Panc1 (cell line): ENCODE data around the gene CDIPT. TPM values are rescaled to one million over a fixed set of nuclear protein-coding genes. Genes with fewer than 3 reads are reported as not detected.
A peak's percentile ranks its signal among the peaks of the same experiment; 100 is the strongest.

ENCODE experiments used
- ATAC-seq: fragments of 200-7000 bp; cut with Tn5 transposase; 2 replicates; pipeline ENCODE4 v1.9.1; 2020; ENCODE audit warnings: mild to moderate bottlenecking, moderate library complexity
- BruUV-seq: library from RNA; stranded (reverse); fragments of 400-500 nt; replicated peaks from 2 replicates; lab custom pipeline; 2021; lab: Mats Ljungman, UMichigan
- CTCF ChIA-PET: fragments of 300-600 bp; sonication (Branson Sonifier 250); formaldehyde crosslinking; loops from one replicate; lab custom pipeline; 2022; ENCODE audit warnings: antibody characterized with exemption; lab: Charles Lee
- POLR2A ChIA-PET: fragments of 300-600 bp; sonication (Branson Sonifier 250); formaldehyde crosslinking; loops from one replicate; lab custom pipeline; 2022; ENCODE audit warnings: antibody characterized with exemption; lab: Charles Lee
- DNase-seq: peaks from one replicate; pipeline ENCODE4 v3.0.0-alpha.2; 2010; ENCODE audit warnings: low read depth, low spot score
- H3K27ac ChIP-seq: 2 replicates; pipeline ENCODE4 v1.5.1; 2011; ENCODE audit warnings: mild to moderate bottlenecking, low read length, inconsistent platforms
- H3K27me3 ChIP-seq: fragments of 200-500 bp; sonication (Bioruptor generic); 2 replicates; pipeline ENCODE4 v1.6.0; 2014; ENCODE audit warnings: low read length, inconsistent platforms; ENCODE audit not compliant: control insufficient read depth, insufficient read depth
- H3K36me3 ChIP-seq: fragments of 200-500 bp; sonication (Bioruptor generic); 2 replicates; pipeline ENCODE4 v1.5.1; 2014; ENCODE audit warnings: inconsistent platforms, mild to moderate bottlenecking, low read length, moderate library complexity; ENCODE audit not compliant: control insufficient read depth, insufficient read depth
- H3K4me1 ChIP-seq: 2 replicates; pipeline ENCODE4 v1.5.1; 2011; ENCODE audit warnings: inconsistent platforms, mild to moderate bottlenecking, low read length, moderate library complexity; ENCODE audit not compliant: control insufficient read depth, insufficient read depth
- H3K4me3 ChIP-seq, 2 experiments: 2 replicates each; pipeline ENCODE4 v1.5.1; 2011 to 2012; ENCODE audit warnings: low read depth in 2 of 2, low read length in 2 of 2, mild to moderate bottlenecking in 2 of 2, inconsistent platforms in 1 of 2, moderate library complexity in 1 of 2
- H3K9me3 ChIP-seq: fragments of 200-500 bp; sonication (Bioruptor generic); 2 replicates; pipeline ENCODE4 v1.5.1; 2014; ENCODE audit warnings: low read depth, mild to moderate bottlenecking, inconsistent platforms, low read length, moderate library complexity; ENCODE audit not compliant: control insufficient read depth, insufficient read depth
- POLR2AphosphoS5 ChIP-seq: IDR thresholded peaks from 2 replicates; pipeline ENCODE4 v1.6.1; 2012; ENCODE audit warnings: mild to moderate bottlenecking, low read depth, low read length, moderate library complexity
- SIN3A ChIP-seq: IDR thresholded peaks from 2 replicates; pipeline ENCODE4 v1.6.1; 2012; ENCODE audit warnings: low read depth, mild to moderate bottlenecking, low read length, moderate library complexity, borderline replicate concordance; ENCODE audit not compliant: insufficient read depth
- TCF7L2 ChIP-seq: IDR thresholded peaks from 2 replicates; pipeline ENCODE4 v1.6.1; 2011; ENCODE audit warnings: mild to moderate bottlenecking, low read depth, low read length, inconsistent platforms
- in situ Hi-C: cut with HindIII; loops from 2 replicates; pipeline ENCODE4 v1.10.0; 2016; ENCODE audit warnings: low sequenced_read_pairs, low pct_unique_long_range_greater_than_20kb
- intact Hi-C: fragments of 100-400 bp; cut with micrococcal nuclease; formaldehyde crosslinking; loops from one replicate; pipeline ENCODE4 v1.10.0; 2022; ENCODE audit not compliant: unreplicated experiment
- total RNA-seq: library from RNA; stranded (reverse); gene quantifications from one replicate; pipeline ENCODE4 v1.2.1, GENCODE V29; 2021; ENCODE audit not compliant: unreplicated experiment
- TF ChIP-seq, protein P1 (sequence below): fragments of 450-650 bp; IDR thresholded peaks from 2 replicates; pipeline ENCODE4 v1.5.1; 2017; ENCODE audit warnings: mild to moderate bottlenecking
- TF ChIP-seq, protein P2 (sequence below), 2 experiments: IDR thresholded peaks; 2 replicates each; pipeline ENCODE4 v1.6.1; 2011 to 2012; ENCODE audit warnings: low read depth in 2 of 2, control low read depth in 1 of 2, low read length in 1 of 2, mild to moderate bottlenecking in 1 of 2, moderate library complexity in 1 of 2; ENCODE audit not compliant: insufficient read depth in 1 of 2

CDIPT gene
- total RNA-seq, 1 experiment from 2014 or later: 71.6 TPM

DNA sequence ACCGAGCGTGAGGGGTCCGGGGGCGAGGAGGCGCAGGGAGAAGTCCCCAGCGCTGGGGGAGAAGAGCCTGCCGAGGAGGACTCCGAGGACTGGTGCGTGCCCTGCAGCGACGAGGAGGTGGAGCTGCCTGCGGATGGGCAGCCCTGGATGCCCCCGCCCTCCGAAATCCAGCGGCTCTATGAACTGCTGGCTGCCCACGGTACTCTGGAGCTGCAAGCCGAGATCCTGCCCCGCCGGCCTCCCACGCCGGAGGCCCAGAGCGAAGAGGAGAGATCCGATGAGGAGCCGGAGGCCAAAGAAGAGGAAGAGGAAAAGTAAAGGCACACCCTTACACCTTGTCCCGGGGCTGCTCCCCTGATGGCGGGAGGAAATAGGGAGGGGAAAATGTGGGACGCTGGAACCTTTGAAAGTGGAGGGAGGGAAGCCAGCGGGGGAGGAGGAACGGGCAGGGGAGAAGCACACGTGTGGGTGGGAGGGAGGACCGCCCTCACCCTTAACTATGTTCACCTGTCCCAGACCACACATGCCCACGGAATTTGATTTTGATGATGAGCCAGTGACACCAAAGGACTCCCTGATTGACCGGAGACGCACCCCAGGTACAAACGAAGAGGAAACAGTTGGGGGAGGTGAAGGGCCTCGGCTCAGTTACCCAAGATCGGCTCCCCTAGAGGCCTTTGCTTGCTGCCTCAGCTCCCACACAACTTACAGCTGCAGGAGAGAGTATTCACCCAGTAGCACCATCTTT, 46.2 kb downstream of the CDIPT start:
- no peaks in the 10 kb centered on the region for H3K27me3 ChIP-seq
- peaks cover 67% of the 10 kb centered on the region for H3K4me1 ChIP-seq
- peak overlapping the region; percentile 86 to 92 for H3K4me3 ChIP-seq
- intact Hi-C loops: loop anchor here (10.0 kb wide), 1 partner anchor 122 kb away; no protein-coding TSS in a partner anchor
- POLR2A ChIA-PET: interaction anchor here (0.7 kb wide), 1 partner anchor 72 kb away, joined by 20 read pairs; no protein-coding TSS in a partner anchor
- H3K27ac ChIP-seq: peak overlapping the region; percentile 97
- no TSS peak for BruUV-seq
- in situ Hi-C loops: no loop called here
- H3K9me3 ChIP-seq: no peaks in the 10 kb centered on the region
- TF ChIP-seq, protein P1, sequence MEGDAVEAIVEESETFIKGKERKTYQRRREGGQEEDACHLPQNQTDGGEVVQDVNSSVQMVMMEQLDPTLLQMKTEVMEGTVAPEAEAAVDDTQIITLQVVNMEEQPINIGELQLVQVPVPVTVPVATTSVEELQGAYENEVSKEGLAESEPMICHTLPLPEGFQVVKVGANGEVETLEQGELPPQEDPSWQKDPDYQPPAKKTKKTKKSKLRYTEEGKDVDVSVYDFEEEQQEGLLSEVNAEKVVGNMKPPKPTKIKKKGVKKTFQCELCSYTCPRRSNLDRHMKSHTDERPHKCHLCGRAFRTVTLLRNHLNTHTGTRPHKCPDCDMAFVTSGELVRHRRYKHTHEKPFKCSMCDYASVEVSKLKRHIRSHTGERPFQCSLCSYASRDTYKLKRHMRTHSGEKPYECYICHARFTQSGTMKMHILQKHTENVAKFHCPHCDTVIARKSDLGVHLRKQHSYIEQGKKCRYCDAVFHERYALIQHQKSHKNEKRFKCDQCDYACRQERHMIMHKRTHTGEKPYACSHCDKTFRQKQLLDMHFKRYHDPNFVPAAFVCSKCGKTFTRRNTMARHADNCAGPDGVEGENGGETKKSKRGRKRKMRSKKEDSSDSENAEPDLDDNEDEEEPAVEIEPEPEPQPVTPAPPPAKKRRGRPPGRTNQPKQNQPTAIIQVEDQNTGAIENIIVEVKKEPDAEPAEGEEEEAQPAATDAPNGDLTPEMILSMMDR: no peak
- TF ChIP-seq SIN3A: 0 out of 2 replicates have a peak, but pooled peaks have one; percentile 7
- no peak; the same call in 1 of the 2 replicates for TF ChIP-seq TCF7L2
- TF ChIP-seq, protein P2, sequence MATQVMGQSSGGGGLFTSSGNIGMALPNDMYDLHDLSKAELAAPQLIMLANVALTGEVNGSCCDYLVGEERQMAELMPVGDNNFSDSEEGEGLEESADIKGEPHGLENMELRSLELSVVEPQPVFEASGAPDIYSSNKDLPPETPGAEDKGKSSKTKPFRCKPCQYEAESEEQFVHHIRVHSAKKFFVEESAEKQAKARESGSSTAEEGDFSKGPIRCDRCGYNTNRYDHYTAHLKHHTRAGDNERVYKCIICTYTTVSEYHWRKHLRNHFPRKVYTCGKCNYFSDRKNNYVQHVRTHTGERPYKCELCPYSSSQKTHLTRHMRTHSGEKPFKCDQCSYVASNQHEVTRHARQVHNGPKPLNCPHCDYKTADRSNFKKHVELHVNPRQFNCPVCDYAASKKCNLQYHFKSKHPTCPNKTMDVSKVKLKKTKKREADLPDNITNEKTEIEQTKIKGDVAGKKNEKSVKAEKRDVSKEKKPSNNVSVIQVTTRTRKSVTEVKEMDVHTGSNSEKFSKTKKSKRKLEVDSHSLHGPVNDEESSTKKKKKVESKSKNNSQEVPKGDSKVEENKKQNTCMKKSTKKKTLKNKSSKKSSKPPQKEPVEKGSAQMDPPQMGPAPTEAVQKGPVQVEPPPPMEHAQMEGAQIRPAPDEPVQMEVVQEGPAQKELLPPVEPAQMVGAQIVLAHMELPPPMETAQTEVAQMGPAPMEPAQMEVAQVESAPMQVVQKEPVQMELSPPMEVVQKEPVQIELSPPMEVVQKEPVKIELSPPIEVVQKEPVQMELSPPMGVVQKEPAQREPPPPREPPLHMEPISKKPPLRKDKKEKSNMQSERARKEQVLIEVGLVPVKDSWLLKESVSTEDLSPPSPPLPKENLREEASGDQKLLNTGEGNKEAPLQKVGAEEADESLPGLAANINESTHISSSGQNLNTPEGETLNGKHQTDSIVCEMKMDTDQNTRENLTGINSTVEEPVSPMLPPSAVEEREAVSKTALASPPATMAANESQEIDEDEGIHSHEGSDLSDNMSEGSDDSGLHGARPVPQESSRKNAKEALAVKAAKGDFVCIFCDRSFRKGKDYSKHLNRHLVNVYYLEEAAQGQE (IDR thresholded peaks at IDR 0.05; ENCODE audit: insufficient read depth in 1 of 2, low read depth in 2 of 2, low read length in 1 of 2): no peak
- peak; percentile 51 for TF ChIP-seq POLR2AphosphoS5
- DNase-seq (no peak), ATAC-seq (peak; percentile 52)
- H3K36me3 ChIP-seq: peaks cover 3% of the 10 kb centered on the region
- CTCF ChIA-PET: interaction anchor here (0.6 to 1.7 kb wide), 5 partner anchors 9 to 245 kb away, joined by 3 to 20 read pairs (median 5); no protein-coding TSS in a partner anchor

DNA sequence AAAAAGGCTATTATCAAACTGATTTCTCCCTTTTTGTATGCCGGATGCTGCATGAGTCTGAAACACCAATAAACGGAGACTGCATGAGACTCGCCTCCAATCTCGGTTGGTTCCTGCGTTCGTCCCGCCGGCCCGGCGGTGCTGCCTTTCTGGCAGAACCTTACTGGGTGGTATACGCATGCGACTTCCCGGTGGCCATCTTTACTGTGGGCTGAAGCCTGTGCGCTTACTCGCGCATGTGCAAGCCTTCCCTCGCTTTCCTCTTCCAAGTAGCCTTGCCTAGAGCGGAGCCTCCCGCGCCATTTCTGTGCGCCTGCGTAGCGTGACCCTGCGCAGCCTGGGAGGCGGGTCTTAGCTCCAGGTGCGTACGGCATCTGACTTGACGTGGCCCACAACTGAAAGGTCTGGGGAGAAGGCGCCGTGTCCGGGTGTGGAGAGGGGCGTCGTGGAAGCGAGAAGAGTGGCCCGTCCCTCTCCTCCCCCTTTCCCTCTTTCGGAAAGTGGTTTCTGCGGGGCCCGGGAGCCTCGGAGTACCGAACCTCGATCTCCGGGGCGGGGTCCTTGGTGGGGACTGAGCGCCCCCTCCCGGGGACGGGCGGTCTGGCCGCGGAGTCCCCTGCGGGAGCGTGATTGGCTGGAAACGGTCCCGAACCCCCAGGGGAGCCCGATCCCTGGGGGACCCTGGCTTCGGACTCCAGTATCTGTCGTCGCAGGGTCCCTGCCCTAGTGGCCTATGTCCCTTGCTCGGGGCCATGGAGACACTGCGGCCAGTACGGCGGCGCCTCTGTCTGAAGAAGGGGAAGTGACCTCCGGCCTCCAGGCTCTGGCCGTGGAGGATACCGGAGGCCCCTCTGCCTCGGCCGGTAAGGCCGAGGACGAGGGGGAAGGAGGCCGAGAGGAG, 47.0 kb downstream of the CDIPT start, which contains the start of gene PAGR1:
Gene PAGR1, plus strand, starts transcription at position 360 of the 901 bp plus-strand sequence. Its CDS starts 374 bp downstream, at position 734.
- in situ Hi-C loops: no loop called here

More for the DNA sequence above, 47.0 kb downstream of the CDIPT start, which contains the start of gene PAGR1:
- Histone ChIP-seq H3K27ac (peak within 1 kb of the TSS; percentile 97), H3K4me1 (peaks cover 59% of the 10 kb centered on the region), H3K27me3 (no peaks in the 10 kb centered on the region), H3K9me3 (no peaks in the 10 kb centered on the region), H3K4me3 (peak within 1 kb of the TSS; percentile 86 to 92), H3K36me3 (peaks cover 3% of the 10 kb centered on the region)
- ChIA-PET POLR2A (interaction anchor here (0.6 kb wide), 1 partner anchor 115 kb away, joined by 17 read pairs; no protein-coding TSS in a partner anchor), CTCF (interaction anchor here (0.7 to 1.7 kb wide), 6 partner anchors 8 to 179 kb away, joined by 3 to 20 read pairs (median 4); no protein-coding TSS in a partner anchor)
- TSS peak; percentile 81 for BruUV-seq
- intact Hi-C loops: loop anchor here (10.0 kb wide), 1 partner anchor 121 kb away; no protein-coding TSS in a partner anchor
- DNase-seq (peak; percentile 98), ATAC-seq (peak; percentile 75)
- TF ChIP-seq TCF7L2 (peak; percentile 35; the same call in 1 of the 2 replicates), SIN3A (no peak), POLR2AphosphoS5 (peak; percentile 89)
- TF ChIP-seq, protein P2 (IDR thresholded peaks at IDR 0.05; ENCODE audit: insufficient read depth in 1 of 2, low read depth in 2 of 2, low read length in 1 of 2): no peak
- TF ChIP-seq, protein P1: peak; percentile 97
